Measurements from ENCODE around the gene OR4C13.
"Not testable (repeated sequence)": the region's sequence is repeated elsewhere in the genome, so short reads cannot be mapped to it uniquely, and the experiment has no call there.

The OR4C13 gene

DNA sequence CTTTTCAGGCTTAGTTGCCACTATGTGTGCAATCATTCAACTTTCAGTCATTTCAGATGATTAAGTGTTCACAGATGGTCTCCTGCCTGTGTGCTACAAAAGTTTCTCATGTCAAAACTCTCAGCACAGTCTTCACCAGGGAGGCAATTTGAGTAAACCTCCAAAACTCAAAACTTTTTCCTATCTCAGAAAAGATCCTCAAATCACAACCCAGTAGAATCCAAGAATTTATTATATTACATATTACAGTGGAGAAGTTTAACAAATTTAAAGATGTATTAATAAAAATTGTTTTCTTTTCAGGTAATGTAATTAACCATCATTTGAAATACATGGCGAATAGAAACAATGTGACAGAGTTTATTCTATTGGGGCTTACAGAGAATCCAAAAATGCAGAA, at the start of gene OR4C13:
Gene OR4C13 (plus strand): TSS at position 301 of the 400 bp plus-strand sequence. CDS start 32 bp downstream, at position 333.
- DNase-seq (ENCODE audit: low spot score in 2 of 2) (no peak), ATAC-seq (no peak)
- Mint-ChIP-seq H3K9me3 (peaks cover 10% of the 10 kb centered on the region), H3K4me1 (no peaks in the 10 kb centered on the region), H3K4me3 (no peak within 1 kb of the TSS), H3K36me3 (no peaks in the 10 kb centered on the region), H3K27ac (no peak within 1 kb of the TSS)

DNA sequence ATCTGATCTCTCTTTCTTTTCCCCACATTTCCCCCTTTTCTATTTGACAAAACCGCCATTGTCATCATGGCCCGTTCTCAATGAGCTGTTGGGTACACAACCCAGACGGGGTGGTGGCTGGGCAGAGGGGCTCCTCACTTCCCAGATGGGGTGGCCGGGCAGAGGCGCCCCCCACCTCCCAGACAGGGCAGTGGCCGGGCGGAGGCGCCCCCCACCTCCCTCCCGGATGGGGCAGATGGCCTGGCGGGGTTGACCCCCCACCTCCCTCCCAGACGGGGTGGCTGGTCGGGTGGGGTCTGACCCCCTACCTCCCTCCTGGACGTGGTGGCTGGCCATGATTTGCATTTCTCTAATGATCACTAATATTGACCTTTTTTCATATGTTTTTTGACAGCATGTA, 40.7 kb upstream of the OR4C13 start:
- DNase-seq (ENCODE audit: low spot score in 2 of 2); H3K27ac Mint-ChIP-seq; H3K4me3 Mint-ChIP-seq; H3K36me3 Mint-ChIP-seq; H3K4me1 Mint-ChIP-seq; ATAC-seq: not testable (repeated sequence)
- H3K9me3 Mint-ChIP-seq, result peaks cover 16% of the 10 kb centered on the region

DNA sequence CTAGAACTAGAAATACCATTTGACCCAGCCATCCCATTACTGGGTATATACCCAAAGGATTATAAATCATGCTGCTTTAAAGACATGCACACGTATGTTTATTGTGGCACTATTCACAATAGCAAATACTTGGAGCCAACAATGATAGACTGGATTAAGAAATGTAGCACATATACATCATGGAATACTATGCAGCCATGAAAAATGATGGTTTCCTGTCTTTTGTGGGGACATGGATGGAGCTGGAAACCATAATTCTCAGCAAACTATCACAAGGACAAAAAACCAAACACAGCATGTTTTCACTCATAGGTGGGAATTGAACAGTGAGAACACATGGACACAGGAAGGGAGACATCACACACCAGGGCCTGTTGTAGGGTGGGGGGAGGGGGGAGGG, 3.5 kb upstream of the OR4C13 start:
- not testable (repeated sequence) for H3K4me3 Mint-ChIP-seq; H3K4me1 Mint-ChIP-seq; H3K27ac Mint-ChIP-seq; ATAC-seq; H3K36me3 Mint-ChIP-seq; DNase-seq (ENCODE audit: low spot score in 2 of 2)
- H3K9me3 Mint-ChIP-seq, result peaks cover 15% of the 10 kb centered on the region

DNA sequence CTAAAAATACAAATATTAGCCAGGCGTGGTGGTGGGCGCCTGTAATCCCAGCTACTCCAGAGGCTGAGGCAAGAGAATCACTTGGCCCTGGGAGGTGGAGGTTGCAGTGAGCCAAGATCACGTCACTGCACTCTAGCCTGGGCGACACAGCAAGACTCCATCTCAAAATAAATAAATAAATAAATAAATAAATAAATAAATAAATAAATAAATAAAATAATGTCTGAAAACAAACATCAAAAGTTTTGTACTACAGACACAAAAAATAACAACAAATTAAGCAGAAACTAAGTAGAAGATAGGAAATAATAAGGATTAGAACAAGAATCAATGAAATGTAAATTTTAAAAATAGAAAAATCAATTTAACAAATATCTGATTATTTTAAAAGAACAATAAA, 21.2 kb downstream of the OR4C13 start:
- not testable (repeated sequence) for H3K36me3 Mint-ChIP-seq; ATAC-seq; H3K9me3 Mint-ChIP-seq; DNase-seq (ENCODE audit: low spot score in 2 of 2); H3K4me1 Mint-ChIP-seq; H3K27ac Mint-ChIP-seq; H3K4me3 Mint-ChIP-seq

DNA sequence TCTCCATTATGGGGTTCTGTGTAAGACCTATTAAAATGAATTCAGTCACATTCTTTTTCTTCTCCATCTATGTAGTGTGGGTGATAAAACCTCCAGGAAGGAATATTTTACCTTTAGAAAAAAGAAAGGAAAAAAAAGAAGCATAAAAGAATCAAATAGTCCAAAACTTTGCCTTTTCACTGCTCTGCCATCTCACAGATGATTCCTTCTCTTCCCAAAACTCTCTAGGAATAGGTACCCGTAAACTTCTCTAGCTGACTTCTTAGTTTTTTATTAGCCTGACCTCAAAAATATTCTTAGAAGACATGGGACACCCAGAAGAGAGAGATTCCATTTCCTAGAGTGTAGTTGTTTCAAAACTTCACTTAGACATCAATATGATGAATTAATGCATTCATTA, 30.2 kb downstream of the OR4C13 start, which contains the start of gene OR4C12:
Gene OR4C12 (minus strand): TSS at position 101 of the 400 bp plus-strand sequence. CDS start 34 bp downstream, at position 67.
- not testable (repeated sequence) for DNase-seq (ENCODE audit: low spot score in 2 of 2); ATAC-seq; H3K27ac Mint-ChIP-seq; H3K36me3 Mint-ChIP-seq; H3K4me3 Mint-ChIP-seq; H3K4me1 Mint-ChIP-seq
- peaks cover 15% of the 10 kb centered on the region for H3K9me3 Mint-ChIP-seq

DNA sequence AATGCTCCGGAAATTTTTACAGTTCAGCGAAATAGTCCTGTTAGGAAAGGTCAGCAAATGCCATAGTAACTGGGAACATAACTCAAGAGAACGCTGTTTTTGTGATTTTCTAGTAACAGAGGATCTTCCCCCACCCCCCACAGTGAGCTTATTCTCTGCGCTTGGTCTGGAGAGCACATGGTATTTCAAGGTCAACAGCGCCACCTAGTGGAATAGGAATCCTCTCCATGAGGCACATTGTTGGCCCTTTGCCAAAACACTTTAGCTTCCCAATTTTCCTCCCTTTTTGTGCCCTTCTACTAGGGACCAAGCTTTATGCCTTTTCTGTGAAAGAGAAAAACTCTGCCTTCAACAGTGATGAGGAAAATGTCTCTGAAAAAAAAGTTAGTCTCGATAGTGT, 43.4 kb downstream of the OR4C13 start:
- no peaks in the 10 kb centered on the region for H3K9me3 Mint-ChIP-seq
- DNase-seq (ENCODE audit: low spot score in 2 of 2) (peak in 1 of 2 donors; percentile 52), ATAC-seq (no peak)
- no peaks in the 10 kb centered on the region for H3K36me3 Mint-ChIP-seq
- no peak overlapping the region for H3K4me3 Mint-ChIP-seq
- H3K27ac Mint-ChIP-seq, result no peak overlapping the region
- no peaks in the 10 kb centered on the region for H3K4me1 Mint-ChIP-seq
